ENCODE results near the gene HES5. TPM values are rescaled to one million over a fixed set of nuclear protein-coding genes. Genes with fewer than 3 reads are reported as not detected.
A peak's percentile ranks its signal among the peaks of the same experiment; 100 is the strongest.

Gene HES5
- total RNA-seq, 1 donor from 2014 or later, result 1.5 TPM

DNA sequence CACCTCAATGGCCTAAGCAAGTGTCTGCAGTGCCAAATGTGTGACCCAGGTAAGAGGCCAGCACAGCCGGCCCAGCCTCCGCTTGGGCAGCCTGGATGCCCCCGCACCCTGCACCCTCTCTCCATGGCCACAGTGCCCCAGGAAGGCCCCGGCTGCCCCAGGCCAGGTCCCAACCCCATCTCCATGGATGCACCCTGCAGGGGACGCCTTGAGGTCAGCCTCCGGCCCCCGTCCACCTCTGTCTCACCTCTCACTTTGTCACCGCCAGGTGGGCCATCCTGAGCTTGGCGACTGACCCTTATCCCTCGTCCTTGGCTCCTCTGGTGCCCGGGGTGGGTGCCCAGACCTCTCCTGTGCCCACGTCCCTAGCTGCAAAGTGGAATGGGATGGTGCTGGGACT, 28.4 kb upstream of the HES5 start:
- no peak overlapping the region for H3K4me3 ChIP-seq
- TF ChIP-seq CTCF (IDR thresholded peaks at IDR 0.05), result no peak
- H3K9me3 ChIP-seq, result no peaks in the 10 kb centered on the region
- no peak for ATAC-seq
- H3K36me3 ChIP-seq, result peaks cover 51% of the 10 kb centered on the region
- H3K4me1 ChIP-seq, result peaks cover 30% of the 10 kb centered on the region
- no peak overlapping the region for H3K27ac ChIP-seq
- no peak for DNase-seq
- intact Hi-C loops (cut with DNase I), result no loop called here
- H3K27me3 ChIP-seq, result no peaks in the 10 kb centered on the region

GRCh38 chr1:2557482-2558400, 27.7 kb upstream of the HES5 start:
- DNase-seq, result no peak

DNA sequence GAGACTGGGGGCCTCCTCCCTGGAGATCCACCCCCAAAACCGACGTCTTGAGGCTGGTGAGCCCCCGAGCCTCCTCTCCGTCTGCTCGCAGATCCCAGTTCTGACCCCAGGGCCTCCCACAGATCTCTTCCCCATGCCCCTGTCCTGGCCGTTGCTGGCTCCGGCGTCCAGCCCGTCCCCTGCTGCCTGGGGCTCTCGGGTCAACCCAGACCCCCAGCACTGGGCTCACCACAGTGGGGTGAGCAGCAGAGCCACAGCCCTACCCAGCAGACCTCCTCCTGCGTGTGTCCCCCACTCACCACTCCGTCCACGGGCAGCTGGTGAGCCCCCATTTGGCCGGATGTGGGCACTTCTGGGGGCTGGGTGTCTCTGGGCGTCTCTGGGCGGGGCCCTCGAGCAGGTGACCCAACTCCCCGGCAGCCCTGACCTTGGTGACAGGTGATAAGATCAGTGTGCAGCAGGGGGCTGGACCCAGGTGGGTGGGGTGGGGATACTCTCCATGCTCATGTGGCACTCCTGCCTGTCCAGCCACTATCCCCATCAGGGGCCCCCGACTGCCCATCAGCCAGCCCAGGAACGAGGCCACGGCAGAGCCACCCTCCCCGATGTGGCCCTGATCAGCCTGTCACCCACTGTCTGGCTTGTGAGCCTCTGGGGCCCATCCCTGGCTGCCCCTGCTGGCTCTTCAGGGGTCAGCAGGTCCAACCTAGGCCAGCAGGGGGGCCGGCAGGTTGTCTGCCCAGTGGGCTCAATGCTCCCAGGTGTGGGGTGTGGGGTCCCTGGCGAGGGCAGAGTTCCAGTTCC, 26.8 kb upstream of the HES5 start:
- intact Hi-C loops (cut with DNase I), result no loop called here
- peak; percentile 37 for ATAC-seq
- peaks cover 36% of the 10 kb centered on the region for H3K36me3 ChIP-seq
- H3K27me3 ChIP-seq, result no peaks in the 10 kb centered on the region
- H3K27ac ChIP-seq, result peak overlapping the region; percentile 98
- peak overlapping the region; percentile 94 for H3K4me3 ChIP-seq
- H3K4me1 ChIP-seq, result peaks cover 30% of the 10 kb centered on the region
- no peak for TF ChIP-seq CTCF (IDR thresholded peaks at IDR 0.05)
- no peaks in the 10 kb centered on the region for H3K9me3 ChIP-seq
- DNase-seq, result peak; percentile 82

More at GRCh38 chr1:2557482-2558400, 27.7 kb upstream of the HES5 start:
- Histone ChIP-seq H3K27ac (peak overlapping the region; percentile 98), H3K27me3 (no peaks in the 10 kb centered on the region), H3K36me3 (peaks cover 44% of the 10 kb centered on the region), H3K4me1 (peaks cover 30% of the 10 kb centered on the region), H3K9me3 (no peaks in the 10 kb centered on the region), H3K4me3 (peak overlapping the region; percentile 94)
- intact Hi-C loops (cut with DNase I), result no loop called here
- TF ChIP-seq CTCF (IDR thresholded peaks at IDR 0.05), result no peak
- no peak for ATAC-seq

DNA sequence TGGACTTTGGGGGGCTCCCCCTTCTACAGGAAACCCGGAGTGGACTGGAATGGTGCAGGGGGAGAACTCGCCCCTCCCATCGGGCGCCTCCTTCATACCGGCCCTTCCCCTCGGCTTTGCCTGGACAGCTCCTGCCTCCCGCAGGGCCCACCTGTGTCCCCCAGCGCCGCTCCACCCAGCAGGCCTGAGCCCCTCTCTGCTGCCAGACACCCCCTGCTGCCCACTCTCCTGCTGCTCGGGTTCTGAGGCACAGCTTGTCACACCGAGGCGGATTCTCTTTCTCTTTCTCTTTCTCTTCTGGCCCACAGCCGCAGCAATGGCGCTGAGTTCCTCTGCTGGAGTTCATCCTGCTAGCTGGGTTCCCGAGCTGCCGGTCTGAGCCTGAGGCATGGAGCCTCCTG, 26.2 kb upstream of the HES5 start, which contains the start of gene TNFRSF14:
Gene TNFRSF14 (plus strand): TSS at position 95 of the 401 bp plus-strand sequence. CDS start 294 bp downstream, at position 389.
- H3K27ac ChIP-seq, result peak within 1 kb of the TSS; percentile 98
- H3K4me3 ChIP-seq, result peak within 1 kb of the TSS; percentile 94
- no peak for TF ChIP-seq CTCF (IDR thresholded peaks at IDR 0.05)
- H3K27me3 ChIP-seq, result no peaks in the 10 kb centered on the region
- H3K9me3 ChIP-seq, result no peaks in the 10 kb centered on the region
- H3K36me3 ChIP-seq, result peaks cover 30% of the 10 kb centered on the region
- peak; percentile 48 for ATAC-seq
- peaks cover 30% of the 10 kb centered on the region for H3K4me1 ChIP-seq
- peak; percentile 84 for DNase-seq
- intact Hi-C loops (cut with DNase I), result no loop called here

GRCh38 chr1:2555634-2556276, 25.7 kb upstream of the HES5 start:
- H3K9me3 ChIP-seq, result no peaks in the 10 kb centered on the region
- H3K36me3 ChIP-seq, result peaks cover 26% of the 10 kb centered on the region
- no peak for TF ChIP-seq CTCF (IDR thresholded peaks at IDR 0.05)
- H3K27me3 ChIP-seq, result no peaks in the 10 kb centered on the region
- ATAC-seq (peak; percentile 78), DNase-seq (peak; percentile 94)
- intact Hi-C loops (cut with DNase I), result no loop called here
- peaks cover 30% of the 10 kb centered on the region for H3K4me1 ChIP-seq
- H3K27ac ChIP-seq, result peak overlapping the region; percentile 98
- peak overlapping the region; percentile 94 for H3K4me3 ChIP-seq
